Stimulated activated CD8-positive, alpha-beta memory T cell treated with anti-CD3 and anti-CD28 coated beads, Interleukin-15, amount 100 ng/mL, for 48 hours (primary cell): ENCODE measurements around the gene GLP2R.

ENCODE experiments used
- DNase-seq, 2 donors: peaks; one replicate each; pipeline ENCODE4 v3.0.0-alpha.2; 2020; ENCODE audit warnings: low read depth in 2 of 2

Gene GLP2R

GRCh38 chr17:9855036-9855435 is 29.3 kb downstream of the GLP2R start:
- DNase-seq: no peak

GRCh38 chr17:9859781-9860180 is 34.1 kb downstream of the GLP2R start:
- no peak for DNase-seq

- DNase-seq: no peak
Observed at GRCh38 chr17:9860851-9861250, 35.1 kb downstream of the GLP2R start.

- DNase-seq: no peak
Observed at GRCh38 chr17:9862220-9862619, 36.5 kb downstream of the GLP2R start.

- DNase-seq: no peak
Observed at GRCh38 chr17:9862949-9863348, 37.2 kb downstream of the GLP2R start.

- DNase-seq: no peak
Observed at GRCh38 chr17:9865586-9865985, 39.9 kb downstream of the GLP2R start.

- DNase-seq: no peak
Observed at GRCh38 chr17:9868552-9868951, 42.8 kb downstream of the GLP2R start.

- DNase-seq: no peak
Observed at GRCh38 chr17:9872852-9873251, 47.1 kb downstream of the GLP2R start.

GRCh38 chr17:9874722-9875121 is 49.0 kb downstream of the GLP2R start:
- no peak for DNase-seq

GRCh38 chr17:9875441-9875840 is 49.7 kb downstream of the GLP2R start:
- DNase-seq: no peak

- no peak for DNase-seq
Observed at GRCh38 chr17:9878356-9878755, 52.6 kb downstream of the GLP2R start.

GRCh38 chr17:9878786-9879525 is 53.2 kb downstream of the GLP2R start:
- DNase-seq: no peak

- DNase-seq: no peak
Observed at GRCh38 chr17:9880582-9880999, 54.9 kb downstream of the GLP2R start.

- no peak for DNase-seq
Observed at GRCh38 chr17:9883451-9883850, 57.7 kb downstream of the GLP2R start.

GRCh38 chr17:9886141-9886930 is 60.6 kb downstream of the GLP2R start:
- no peak for DNase-seq

GRCh38 chr17:9887508-9887907 is 61.8 kb downstream of the GLP2R start:
- DNase-seq: no peak

- no peak for DNase-seq
Observed at GRCh38 chr17:9890124-9890523, 64.4 kb downstream of the GLP2R start.

- no peak for DNase-seq
Observed at GRCh38 chr17:9893411-9894012, 67.8 kb downstream of the GLP2R start.

- no peak for DNase-seq
Observed at GRCh38 chr17:9894231-9894630, 68.5 kb downstream of the GLP2R start.

- DNase-seq: no peak
Observed at GRCh38 chr17:9895923-9896322, 70.2 kb downstream of the GLP2R start.

- DNase-seq: no peak
Observed at GRCh38 chr17:9897372-9897968, 71.7 kb downstream of the GLP2R start.

- DNase-seq: no peak
Observed at GRCh38 chr17:9898812-9899211, 73.1 kb downstream of the GLP2R start.
